Measurements from ENCODE around the gene KLF12. TPM values are rescaled to one million over a fixed set of nuclear protein-coding genes. Genes with fewer than 3 reads are reported as not detected.

Gene KLF12
- 7.2 and 10.0 TPM in 2 replicates for total RNA-seq (2022)
- Bru-seq, nascent RNA: percentile 67 among the genes with signal in this experiment
- BruChase-seq, experiment 1, labeled RNA remaining after a 6-hour chase: percentile 58 among the genes with signal in this experiment
- BruChase-seq, experiment 2, labeled RNA remaining after a 2-hour chase: percentile 57 among the genes with signal in this experiment
- long read RNA-seq, partial matches to known transcripts: 0 of 6 reads
- long read RNA-seq, other reads (novel, unspliced or antisense): 6 of 6 reads

DNA sequence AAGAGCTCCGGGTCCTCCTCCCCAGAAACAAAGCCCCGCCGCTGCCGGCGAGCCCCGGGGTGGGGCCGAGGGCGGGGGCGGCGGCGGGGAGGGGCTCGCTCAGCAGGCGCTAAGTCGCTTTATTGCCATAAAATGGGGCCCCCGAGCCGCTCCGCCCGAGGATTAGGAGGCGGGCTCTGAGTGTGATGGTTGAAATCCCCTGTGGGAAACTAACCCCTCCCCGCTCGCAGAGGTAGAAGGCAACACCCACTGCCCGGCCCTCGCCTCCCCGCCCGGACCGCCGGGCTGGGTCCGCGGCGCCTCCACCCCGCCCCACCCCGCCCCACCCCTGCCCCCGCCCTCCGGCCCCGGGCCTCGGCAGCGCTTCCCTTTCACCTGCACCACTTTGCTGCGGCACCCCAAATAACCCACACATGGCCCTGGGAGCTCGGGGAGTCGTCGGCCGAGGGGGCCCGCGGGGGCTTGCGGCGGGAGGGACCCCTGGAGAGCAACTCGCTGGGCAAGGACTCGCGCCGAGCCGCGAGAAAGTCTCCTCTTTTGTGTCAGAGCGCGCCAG is at the start of gene KLF12:
KLF12 (minus strand) TSS at position 184 of the 556 bp plus-strand sequence.
- ChIA-PET POLR2A (interaction anchor here (0.7 to 1.9 kb wide), 5 partner anchors 15 to 1085 kb away, joined by 3 to 4 read pairs (median 3); no protein-coding TSS in a partner anchor), CTCF (interaction anchor here (0.9 to 1.6 kb wide), 2 partner anchors 114 to 286 kb away, joined by 3 to 4 read pairs; no protein-coding TSS in a partner anchor)
- BruUV-seq (replicated peaks): no TSS peak

DNA sequence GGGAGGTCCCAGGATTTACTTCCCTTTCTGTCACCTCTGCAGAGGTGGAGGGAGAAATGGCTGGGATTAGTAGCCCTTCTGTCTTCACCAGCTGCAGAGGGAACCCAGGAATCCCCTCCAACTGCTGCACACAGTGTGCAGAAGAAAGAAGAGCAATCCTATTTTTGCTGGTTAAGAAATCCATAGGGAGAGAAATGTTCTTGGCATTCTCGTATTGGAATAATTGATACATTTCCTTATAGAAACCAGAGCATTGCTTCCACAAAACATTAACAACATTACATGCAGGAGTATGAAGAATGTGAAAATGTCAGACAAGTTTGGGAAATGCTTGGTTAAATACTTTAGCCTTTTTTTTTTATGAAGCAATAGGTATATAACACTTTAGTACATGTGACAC is 48.3 kb upstream of the KLF12 start:
- ChIA-PET CTCF (no interaction called here), POLR2A (no interaction called here)
- Mint-ChIP-seq H3K27me3 (ENCODE audit: insufficient read depth, unreplicated experiment) (no peaks in the 10 kb centered on the region), H3K4me3 (ENCODE audit: unreplicated experiment) (no peak overlapping the region), H3K36me3 (ENCODE audit: insufficient read depth, unreplicated experiment) (no peaks in the 10 kb centered on the region), H3K27ac (ENCODE audit: low read depth, unreplicated experiment) (no peak overlapping the region), H3K4me1 (ENCODE audit: insufficient read depth, unreplicated experiment) (no peaks in the 10 kb centered on the region), H3K9me3 (ENCODE audit: unreplicated experiment) (no peaks in the 10 kb centered on the region)
- BruUV-seq (replicated peaks): no TSS peak
- intact Hi-C loops (cut with micrococcal nuclease): no loop called here
- DNase-seq (ENCODE audit: unreplicated experiment): no peak
- TF ChIP-seq, protein P1, sequence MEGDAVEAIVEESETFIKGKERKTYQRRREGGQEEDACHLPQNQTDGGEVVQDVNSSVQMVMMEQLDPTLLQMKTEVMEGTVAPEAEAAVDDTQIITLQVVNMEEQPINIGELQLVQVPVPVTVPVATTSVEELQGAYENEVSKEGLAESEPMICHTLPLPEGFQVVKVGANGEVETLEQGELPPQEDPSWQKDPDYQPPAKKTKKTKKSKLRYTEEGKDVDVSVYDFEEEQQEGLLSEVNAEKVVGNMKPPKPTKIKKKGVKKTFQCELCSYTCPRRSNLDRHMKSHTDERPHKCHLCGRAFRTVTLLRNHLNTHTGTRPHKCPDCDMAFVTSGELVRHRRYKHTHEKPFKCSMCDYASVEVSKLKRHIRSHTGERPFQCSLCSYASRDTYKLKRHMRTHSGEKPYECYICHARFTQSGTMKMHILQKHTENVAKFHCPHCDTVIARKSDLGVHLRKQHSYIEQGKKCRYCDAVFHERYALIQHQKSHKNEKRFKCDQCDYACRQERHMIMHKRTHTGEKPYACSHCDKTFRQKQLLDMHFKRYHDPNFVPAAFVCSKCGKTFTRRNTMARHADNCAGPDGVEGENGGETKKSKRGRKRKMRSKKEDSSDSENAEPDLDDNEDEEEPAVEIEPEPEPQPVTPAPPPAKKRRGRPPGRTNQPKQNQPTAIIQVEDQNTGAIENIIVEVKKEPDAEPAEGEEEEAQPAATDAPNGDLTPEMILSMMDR (IDR thresholded peaks at IDR 0.05; ENCODE audit: unreplicated experiment): no peak

More for the DNA sequence above, at the start of gene KLF12:
- Mint-ChIP-seq H3K4me1 (ENCODE audit: insufficient read depth, unreplicated experiment) (peaks cover 17% of the 10 kb centered on the region), H3K27me3 (ENCODE audit: insufficient read depth, unreplicated experiment) (no peaks in the 10 kb centered on the region), H3K4me3 (ENCODE audit: unreplicated experiment) (no peak within 1 kb of the TSS), H3K9me3 (ENCODE audit: unreplicated experiment) (no peaks in the 10 kb centered on the region), H3K27ac (ENCODE audit: low read depth, unreplicated experiment) (peak within 1 kb of the TSS; percentile 91), H3K36me3 (ENCODE audit: insufficient read depth, unreplicated experiment) (peaks cover 6% of the 10 kb centered on the region)
- peak; percentile 88 for DNase-seq (ENCODE audit: unreplicated experiment)
- intact Hi-C loops (cut with micrococcal nuclease): loop anchor here (2.0 to 10.0 kb wide), 7 partner anchors 197 to 1121 kb away; no protein-coding TSS in a partner anchor
- TF ChIP-seq, protein P1 (IDR thresholded peaks at IDR 0.05; ENCODE audit: unreplicated experiment): no peak

DNA sequence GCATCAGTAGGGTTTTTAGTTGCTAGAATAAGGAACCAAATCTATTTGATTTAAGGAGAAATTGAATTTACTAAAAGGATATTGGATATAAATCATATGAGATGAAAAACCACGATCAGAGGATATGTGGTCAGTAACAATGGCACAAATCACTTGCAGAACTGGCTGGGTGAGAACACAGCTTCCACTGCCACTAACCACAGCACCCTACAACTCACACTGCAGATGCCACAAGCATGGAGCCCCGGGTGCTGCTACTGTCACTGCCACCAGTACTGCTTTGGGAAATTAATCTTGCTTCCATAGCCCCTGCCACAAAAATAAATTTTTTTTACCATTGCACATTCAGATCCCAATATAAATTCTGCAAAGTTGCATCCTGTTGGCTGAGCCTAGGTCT is 40.6 kb upstream of the KLF12 start:
- Mint-ChIP-seq H3K4me1 (ENCODE audit: insufficient read depth, unreplicated experiment) (no peaks in the 10 kb centered on the region), H3K27ac (ENCODE audit: low read depth, unreplicated experiment) (no peak overlapping the region), H3K27me3 (ENCODE audit: insufficient read depth, unreplicated experiment) (no peaks in the 10 kb centered on the region), H3K9me3 (ENCODE audit: unreplicated experiment) (no peaks in the 10 kb centered on the region), H3K36me3 (ENCODE audit: insufficient read depth, unreplicated experiment) (peaks cover 10% of the 10 kb centered on the region), H3K4me3 (ENCODE audit: unreplicated experiment) (no peak overlapping the region)
- CTCF ChIA-PET: interaction anchor here (0.6 kb wide), 1 partner anchor 1192 kb away, joined by 3 read pairs; no protein-coding TSS in a partner anchor
- intact Hi-C loops (cut with micrococcal nuclease): no loop called here
- no TSS peak for BruUV-seq (replicated peaks)
- TF ChIP-seq, protein P1 (IDR thresholded peaks at IDR 0.05; ENCODE audit: unreplicated experiment): no peak
- DNase-seq (ENCODE audit: unreplicated experiment): no peak
- POLR2A ChIA-PET: no interaction called here

DNA sequence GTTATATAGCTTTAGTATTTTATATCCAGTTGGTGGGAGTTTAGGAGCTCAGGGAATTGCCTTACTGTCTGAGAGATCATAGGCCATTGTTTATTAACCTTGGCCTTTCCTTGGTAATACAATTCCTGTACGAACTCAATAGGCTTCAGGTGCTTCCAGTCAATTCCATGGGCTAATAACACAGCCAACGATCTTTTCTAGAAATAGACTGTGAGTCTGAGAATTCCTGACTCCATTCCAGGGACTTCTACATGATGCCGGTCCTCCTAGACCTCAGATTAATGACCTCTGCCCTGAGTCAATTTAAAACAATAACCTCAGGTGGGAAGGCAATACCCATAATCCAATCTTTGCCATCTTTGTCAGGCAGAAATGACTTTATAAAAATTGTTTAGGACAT is 39.6 kb upstream of the KLF12 start:
- H3K36me3 Mint-ChIP-seq (ENCODE audit: insufficient read depth, unreplicated experiment): peaks cover 10% of the 10 kb centered on the region
- BruUV-seq (replicated peaks): no TSS peak
- CTCF ChIA-PET: interaction anchor here (0.6 kb wide), 1 partner anchor 1350 kb away, joined by 3 read pairs; no protein-coding TSS in a partner anchor

More for the DNA sequence above, 39.6 kb upstream of the KLF12 start:
- DNase-seq (ENCODE audit: unreplicated experiment): no peak
- POLR2A ChIA-PET: no interaction called here
- Mint-ChIP-seq H3K4me1 (ENCODE audit: insufficient read depth, unreplicated experiment) (no peaks in the 10 kb centered on the region), H3K9me3 (ENCODE audit: unreplicated experiment) (no peaks in the 10 kb centered on the region), H3K27me3 (ENCODE audit: insufficient read depth, unreplicated experiment) (no peaks in the 10 kb centered on the region), H3K27ac (ENCODE audit: low read depth, unreplicated experiment) (no peak overlapping the region), H3K4me3 (ENCODE audit: unreplicated experiment) (no peak overlapping the region)
- TF ChIP-seq, protein P1 (IDR thresholded peaks at IDR 0.05; ENCODE audit: unreplicated experiment): no peak
- intact Hi-C loops (cut with micrococcal nuclease): no loop called here

Measured in MCF 10A (cell line).